Limb (tissue), 2 donors: ENCODE measurements around the gene SCYL2.

Source experiments
- DNase-seq, 2 donors: peaks; one replicate each; pipeline ENCODE4 v3.0.0-alpha.2; 2016; ENCODE audit errors: extremely low spot score in 2 of 2

The SCYL2 gene

GRCh38 chr12:100372853-100373640 lies 106.1 kb downstream of the SCYL2 start:
- DNase-seq = no peak

- DNase-seq = peak; percentile 58 to 68
These were observed 108.2 kb downstream of the SCYL2 start for GRCh38 chr12:100375038-100375735.

- DNase-seq = no peak
These were observed 109.2 kb downstream of the SCYL2 start for GRCh38 chr12:100376161-100376560.

- DNase-seq = no peak
These were observed 114.4 kb downstream of the SCYL2 start for GRCh38 chr12:100381379-100381778.

GRCh38 chr12:100382338-100382737 lies 115.4 kb downstream of the SCYL2 start:
- DNase-seq = no peak

- DNase-seq = no peak
These were observed 116.9 kb downstream of the SCYL2 start for GRCh38 chr12:100383586-100384558.

GRCh38 chr12:100384559-100384935 lies 117.6 kb downstream of the SCYL2 start:
- no peak for DNase-seq

GRCh38 chr12:100388382-100388781 lies 121.4 kb downstream of the SCYL2 start:
- DNase-seq = no peak
